GM19023 (cell line): ENCODE results near the gene YPEL3.

Experiments used
- ATAC-seq: cut with Tn5 transposase; IDR thresholded peaks from one replicate; pipeline ENCODE4 v1.9.1; 2021; ENCODE audit warnings: mild to moderate bottlenecking, moderate library complexity; ENCODE audit not compliant: unreplicated experiment

The YPEL3 gene

GRCh38 chr16:30091474-30092372, 4.3 kb downstream of the YPEL3 start, which contains the start of gene TBX6:
TSS of gene TBX6 (minus strand) at chr16:30091924. CDS start at chr16:30091193, 731 bp downstream.
- ATAC-seq: peak; percentile 67

GRCh38 chr16:30090610-30091331, 5.2 kb downstream of the YPEL3 start:
- no peak for ATAC-seq

DNA sequence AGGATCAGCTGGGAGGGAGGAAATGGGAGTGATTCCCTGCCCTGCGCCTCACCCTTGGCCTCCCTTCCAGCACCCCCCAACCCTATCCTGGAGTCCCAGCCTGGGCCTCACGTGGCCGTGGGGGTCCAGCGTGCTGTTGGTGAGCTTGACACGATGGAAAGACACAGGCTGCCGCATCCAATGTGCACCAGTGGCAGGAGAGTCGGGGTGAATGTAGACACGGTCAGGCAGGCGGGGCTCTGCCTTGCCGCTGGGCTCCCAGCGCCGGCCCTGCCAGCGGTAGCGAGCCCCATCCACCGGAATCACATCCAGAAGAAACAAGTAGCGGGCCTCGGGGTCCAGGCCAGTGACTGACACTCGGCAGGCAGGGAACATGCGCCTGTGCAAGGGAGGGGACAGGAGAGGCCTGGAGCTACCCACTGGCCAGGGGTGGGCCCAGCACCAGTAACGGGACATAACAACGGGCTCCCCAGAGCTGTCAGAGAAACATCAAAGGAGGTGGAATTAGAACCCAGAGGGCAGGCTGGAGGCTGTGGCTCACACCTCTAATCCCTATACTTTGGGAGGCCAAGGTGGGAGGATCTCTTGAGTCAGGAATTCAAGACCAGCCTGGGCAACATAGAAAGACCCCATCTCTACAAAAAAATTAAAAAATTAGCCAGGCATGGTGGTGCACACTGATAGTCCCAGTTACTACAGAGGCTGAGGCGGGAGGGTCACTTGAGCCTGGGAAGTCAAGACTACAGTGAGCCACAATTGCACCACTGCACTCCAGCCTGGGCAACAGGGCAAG, 7.0 kb downstream of the YPEL3 start:
- no peak for ATAC-seq

GRCh38 chr16:30088237-30088831, 7.7 kb downstream of the YPEL3 start:
- no peak for ATAC-seq

DNA sequence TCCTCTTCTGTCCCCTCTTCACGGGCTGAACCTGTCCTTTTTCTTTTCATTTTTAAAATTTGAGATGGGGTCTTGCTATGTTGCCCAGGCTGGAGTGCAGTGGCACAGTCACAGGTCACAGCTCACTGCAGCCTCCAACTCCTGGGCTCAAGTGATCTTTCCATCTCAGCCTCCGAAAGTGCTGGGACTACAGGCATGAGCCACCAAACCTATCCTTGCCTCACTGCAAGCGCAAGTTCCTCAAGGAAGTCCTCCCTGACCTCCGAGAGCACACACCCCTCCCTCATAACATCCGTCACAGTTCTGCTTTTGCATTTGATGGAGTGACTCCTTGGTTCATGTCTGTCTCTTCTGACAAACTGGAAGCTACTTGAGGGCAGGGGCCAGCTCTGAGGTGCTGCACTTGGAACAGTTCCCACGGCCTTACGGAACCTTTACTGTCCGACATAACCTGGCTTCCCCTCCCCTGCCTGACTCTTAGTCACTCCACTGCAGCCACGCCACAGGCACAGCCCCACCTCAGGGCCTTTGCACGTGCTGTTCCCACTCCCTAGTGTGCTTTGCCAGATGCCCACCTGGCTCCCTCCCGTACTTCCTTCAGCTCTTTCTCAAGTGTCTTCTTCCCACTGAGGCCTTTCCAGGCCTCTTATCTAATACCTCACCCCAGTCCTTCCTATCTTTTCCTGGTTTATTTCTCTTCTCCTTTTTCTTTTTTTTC, 8.7 kb downstream of the YPEL3 start:
- no peak for ATAC-seq

GRCh38 chr16:30086291-30087140, 9.5 kb downstream of the YPEL3 start:
- ATAC-seq: no peak

DNA sequence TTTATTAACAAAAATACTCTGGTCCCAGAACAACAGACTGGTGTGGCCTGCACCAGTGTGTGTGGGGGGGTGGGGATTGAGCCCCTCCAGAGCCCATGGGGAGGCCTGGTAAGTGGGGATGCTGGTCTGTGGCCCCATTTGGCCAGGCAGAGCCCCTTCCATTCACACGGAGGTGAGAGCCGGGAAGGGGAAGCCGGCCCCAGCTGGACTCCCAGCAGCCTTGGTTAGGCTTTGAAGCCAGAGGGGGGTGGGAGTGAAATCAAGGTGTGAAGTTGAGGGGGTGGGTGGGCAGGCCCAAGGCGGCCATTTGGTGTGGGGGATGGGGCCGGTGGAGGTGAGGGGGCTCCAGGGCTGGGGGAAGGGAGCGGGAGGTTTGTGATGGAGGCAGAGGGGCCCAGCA, 10.2 kb downstream of the YPEL3 start:
- ATAC-seq: no peak

DNA sequence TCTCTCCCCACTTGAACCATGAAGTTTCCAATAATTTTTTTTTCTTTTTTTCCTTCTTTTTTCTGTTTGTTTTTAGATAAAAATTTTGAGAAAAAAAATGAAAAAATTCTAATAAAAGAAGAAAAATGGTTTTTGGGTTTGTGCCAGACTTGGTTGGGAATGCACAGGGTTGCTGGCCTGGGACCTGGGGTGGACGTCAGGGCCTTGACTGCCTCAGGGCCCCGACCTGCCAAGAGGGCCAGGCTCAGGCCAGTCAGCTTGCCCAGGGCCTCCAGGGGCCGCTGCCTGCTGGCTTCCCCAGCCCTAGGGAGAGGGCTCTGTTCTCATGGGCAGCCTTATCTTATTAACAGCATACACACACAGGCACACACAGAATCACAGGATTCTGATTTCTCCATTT, 10.8 kb downstream of the YPEL3 start:
- no peak for ATAC-seq

GRCh38 chr16:30084816-30085159, 11.2 kb downstream of the YPEL3 start:
- ATAC-seq: no peak

DNA sequence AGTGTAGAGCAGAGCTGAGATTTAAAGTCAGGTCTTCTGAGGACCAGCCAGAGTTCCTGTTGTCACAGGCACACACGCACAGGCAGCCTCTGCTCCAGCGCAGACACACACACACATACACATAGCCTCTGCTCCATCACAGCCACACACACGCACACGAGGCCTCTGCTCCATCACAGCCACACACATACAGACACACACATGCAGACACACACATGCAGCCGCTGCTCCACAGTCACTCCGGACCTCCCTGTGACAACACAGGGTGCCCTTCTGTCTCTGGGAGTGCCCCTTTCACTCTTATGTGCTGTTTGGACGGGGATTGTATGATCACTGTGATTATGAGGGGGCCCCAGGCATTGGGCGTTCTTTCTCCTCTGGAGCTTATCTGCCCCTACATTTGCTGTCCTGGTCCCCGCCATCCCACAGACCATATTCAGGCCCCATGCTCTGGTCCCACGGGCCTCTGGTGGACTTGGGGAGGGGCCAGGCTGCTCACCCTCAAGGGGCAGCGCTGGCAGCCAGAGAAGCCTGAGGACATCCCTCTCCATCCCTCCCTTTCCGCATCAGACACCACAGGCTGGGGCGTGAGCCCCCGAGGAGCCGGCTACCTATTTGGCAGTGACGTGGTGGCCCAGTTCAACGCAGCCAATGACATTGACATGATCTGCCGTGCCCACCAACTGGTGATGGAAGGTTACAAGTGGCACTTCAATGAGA, 11.8 kb downstream of the YPEL3 start:
- no peak for ATAC-seq

- no peak for ATAC-seq
These were observed 12.6 kb downstream of the YPEL3 start for GRCh38 chr16:30083216-30084055.

DNA sequence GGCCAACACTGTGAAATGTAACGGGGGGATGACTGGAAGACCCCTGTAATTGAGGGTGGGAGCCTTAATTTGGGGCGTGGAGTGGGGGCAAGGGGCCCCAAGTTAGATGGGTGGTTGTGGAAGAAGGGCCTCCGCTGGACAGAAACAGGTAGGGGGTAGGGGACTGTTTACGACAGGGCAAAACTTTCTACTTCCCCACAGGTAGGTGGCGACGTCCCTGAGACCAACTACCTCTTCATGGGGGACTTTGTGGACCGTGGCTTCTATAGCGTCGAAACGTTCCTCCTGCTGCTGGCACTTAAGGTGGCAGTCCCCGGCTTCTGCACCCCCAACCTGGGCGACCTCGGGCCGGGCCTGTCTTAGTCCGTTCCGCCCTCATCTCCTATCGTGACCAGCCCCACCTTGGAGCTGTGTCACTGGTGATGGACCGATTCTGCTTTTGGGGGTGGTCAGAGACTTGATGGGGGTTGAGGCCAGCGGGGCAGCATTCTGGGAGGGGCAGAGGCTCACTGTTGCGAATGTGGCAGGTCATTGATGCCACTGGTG, 13.4 kb downstream of the YPEL3 start:
- no peak for ATAC-seq

- ATAC-seq: no peak
These were observed 16.5 kb downstream of the YPEL3 start for GRCh38 chr16:30079480-30079879.

- ATAC-seq: no peak
These were observed 17.3 kb downstream of the YPEL3 start for GRCh38 chr16:30078744-30079143.

- no peak for ATAC-seq
These were observed 18.4 kb downstream of the YPEL3 start for GRCh38 chr16:30077656-30078055.

GRCh38 chr16:30076276-30076791, 19.7 kb downstream of the YPEL3 start:
- peak; percentile 31 for ATAC-seq
